OCI-LY1 (cell line): ENCODE results near the gene MRTFB.

ENCODE experiments used
- H2AFZ ChIP-seq: fragments of 200-600 bp; sonication (generic), shearing (Covaris generic); 2 replicates; pipeline ENCODE4 v1.6.0; 2014; ENCODE audit warnings: antibody characterized with exemption, mild to moderate bottlenecking, low read length
- H3F3A ChIP-seq: fragments of 200-600 bp; sonication (generic), shearing (Covaris generic); 2 replicates; pipeline ENCODE4 v1.6.0; 2014; ENCODE audit warnings: mild to moderate bottlenecking, antibody characterized with exemption, low read length, moderate library complexity; ENCODE audit not compliant: insufficient read depth
- H3K27ac ChIP-seq: fragments of 200-600 bp; sonication (generic); 2 replicates; pipeline ENCODE4 v1.5.1; 2014; ENCODE audit warnings: low read length, mixed run types, mild to moderate bottlenecking, low read depth; ENCODE audit not compliant: poor library complexity, severe bottlenecking
- H3K27me3 ChIP-seq: fragments of 200-600 bp; sonication (generic); 2 replicates; pipeline ENCODE4 v1.6.0; 2014; ENCODE audit warnings: antibody characterized with exemption, mild to moderate bottlenecking, low read length, moderate library complexity; ENCODE audit not compliant: insufficient read depth
- H3K36me3 ChIP-seq: fragments of 200-600 bp; sonication (generic); 2 replicates; pipeline ENCODE4 v1.6.1; 2014; ENCODE audit warnings: mild to moderate bottlenecking, antibody characterized with exemption, low read length, moderate library complexity, mixed read lengths; ENCODE audit not compliant: insufficient read depth
- H3K4me1 ChIP-seq: fragments of 200-600 bp; sonication (generic); 2 replicates; pipeline ENCODE4 v1.5.1; 2014; ENCODE audit warnings: mild to moderate bottlenecking, low read length, moderate library complexity; ENCODE audit not compliant: insufficient read depth, severe bottlenecking
- H3K4me2 ChIP-seq: fragments of 200-600 bp; sonication (generic), shearing (Covaris generic); 2 replicates; pipeline ENCODE4 v1.6.1; 2014; ENCODE audit warnings: low read length
- H3K4me3 ChIP-seq: fragments of 200-600 bp; sonication (generic); 2 replicates; pipeline ENCODE4 v1.5.1; 2014; ENCODE audit warnings: low read length, low read depth, mild to moderate bottlenecking, mixed read lengths; ENCODE audit not compliant: poor library complexity, severe bottlenecking
- H3K79me2 ChIP-seq: fragments of 200-600 bp; shearing (Covaris generic); 2 replicates; pipeline ENCODE4 v1.6.1; 2016; ENCODE audit warnings: mixed run types, low read length, mixed read lengths; ENCODE audit not compliant: insufficient read depth
- H3K9ac ChIP-seq: fragments of 200-600 bp; sonication (generic), shearing (Covaris generic); 2 replicates; pipeline ENCODE4 v1.6.1; 2014; ENCODE audit warnings: mild to moderate bottlenecking, low read length, mixed read lengths
- H3K9me2 ChIP-seq: fragments of 200-600 bp; sonication (generic), shearing (Covaris generic); 2 replicates; pipeline ENCODE4 v1.6.1; 2014; ENCODE audit warnings: low read depth, mild to moderate bottlenecking, low read length, mixed read lengths
- H3K9me3 ChIP-seq: fragments of 200-600 bp; shearing (Covaris generic); 2 replicates; pipeline ENCODE4 v1.6.1; 2014; ENCODE audit warnings: low read length, mixed read lengths
- H4K20me1 ChIP-seq: fragments of 200-600 bp; sonication (generic), shearing (Covaris generic); 2 replicates; pipeline ENCODE4 v1.6.0; 2016; ENCODE audit warnings: mild to moderate bottlenecking, low read length; ENCODE audit not compliant: insufficient read depth
- CTCF ChIP-seq: fragments of 200-600 bp; sonication (generic), shearing (Covaris generic); IDR thresholded peaks from 2 replicates; pipeline ENCODE4 v1.5.1; 2017; ENCODE audit warnings: mild to moderate bottlenecking, antibody characterized with exemption, low read length, moderate library complexity, mixed read lengths
- EZH2 ChIP-seq: fragments of 200-600 bp; sonication (generic), shearing (Covaris generic); IDR thresholded peaks from 2 replicates; pipeline ENCODE4 v1.8.0; 2017; ENCODE audit warnings: borderline replicate concordance, mixed run types, mild to moderate bottlenecking, antibody characterized with exemption, low read length, moderate library complexity, mixed read lengths

Gene MRTFB

GRCh38 chr16:14133907-14134306, 62.8 kb downstream of the MRTFB start:
- Histone ChIP-seq H3K4me2 (no peak overlapping the region), H3K79me2 (no peaks in the 10 kb centered on the region), H3K4me1 (no peaks in the 10 kb centered on the region), H3K27ac (no peak overlapping the region), H3K36me3 (peaks cover 5% of the 10 kb centered on the region; the same call in 1 of the 2 replicates), H2AFZ (no peak overlapping the region), H3K9ac (no peak overlapping the region), H3K9me3 (0 out of 2 replicates have a peak, but pooled peaks cover 3% of the 10 kb centered on the region), H4K20me1 (no peaks in the 10 kb centered on the region), H3F3A (no peaks in the 10 kb centered on the region), H3K9me2 (no peaks in the 10 kb centered on the region), H3K4me3 (no peak overlapping the region), H3K27me3 (no peaks in the 10 kb centered on the region)
- TF ChIP-seq EZH2 (no peak), CTCF (no peak)

- no peaks in the 10 kb centered on the region for H3K9me2 ChIP-seq
- H3K9ac ChIP-seq = no peak overlapping the region
- 0 out of 2 replicates have a peak, but pooled peaks cover 8% of the 10 kb centered on the region for H3K9me3 ChIP-seq
- peaks cover 19% of the 10 kb centered on the region for H3K36me3 ChIP-seq
- no peaks in the 10 kb centered on the region for H3K79me2 ChIP-seq
- no peak overlapping the region for H3K4me2 ChIP-seq
- H3F3A ChIP-seq = no peaks in the 10 kb centered on the region
- no peaks in the 10 kb centered on the region for H3K27me3 ChIP-seq
- no peak overlapping the region for H2AFZ ChIP-seq
- H3K27ac ChIP-seq = no peak overlapping the region
- no peaks in the 10 kb centered on the region for H3K4me1 ChIP-seq
- H3K4me3 ChIP-seq = no peak overlapping the region
- no peak for TF ChIP-seq CTCF
- TF ChIP-seq EZH2 = no peak
- no peaks in the 10 kb centered on the region for H4K20me1 ChIP-seq
Observed at GRCh38 chr16:14135704-14136103, 64.6 kb downstream of the MRTFB start.

GRCh38 chr16:14139872-14140271, 68.8 kb downstream of the MRTFB start:
- Histone ChIP-seq H3K4me1 (no peaks in the 10 kb centered on the region), H4K20me1 (no peaks in the 10 kb centered on the region), H2AFZ (no peak overlapping the region), H3K9me2 (no peaks in the 10 kb centered on the region), H3K27me3 (no peaks in the 10 kb centered on the region), H3K79me2 (0 out of 2 replicates have a peak, but pooled peaks cover 2% of the 10 kb centered on the region), H3K9me3 (0 out of 2 replicates have a peak, but pooled peaks cover 8% of the 10 kb centered on the region), H3K36me3 (peaks cover 26% of the 10 kb centered on the region), H3K4me3 (no peak overlapping the region), H3F3A (no peaks in the 10 kb centered on the region), H3K4me2 (no peak overlapping the region), H3K9ac (no peak overlapping the region), H3K27ac (no peak overlapping the region)
- TF ChIP-seq CTCF (no peak), EZH2 (no peak)
